Natural killer cell treated with Interleukin-12 subunit alpha and Interleukin-12 subunit beta and Interleukin-15 and Interleukin-18, amount 100 ng/mL, for 72 hours (primary cell): Measurements from ENCODE around the gene NRXN3. TPM values are rescaled to one million over a fixed set of nuclear protein-coding genes. Genes with fewer than 3 reads are reported as not detected.

Experiments used
- ATAC-seq, 2 donors: fragments of 150-1000 bp; cut with Tn5 transposase in 1 of 2; sonication (Bioruptor Pico), chemical (Tn5 transposase) in 1 of 2; 2 replicates each; pipeline ENCODE4 v1.10.0; 2021
- DNase-seq: peaks from one replicate; pipeline ENCODE4 v3.0.0; 2022; ENCODE audit warnings: low spot score
- H3K27ac Mint-ChIP-seq, 2 donors: 1 replicate in 1 of 2; 2 replicates in 1 of 2; pipeline ENCODE4 v1.8.0; 2022; ENCODE audit warnings: mixed read lengths in 2 of 2, mild to moderate bottlenecking in 1 of 2, moderate library complexity in 1 of 2
- H3K27me3 Mint-ChIP-seq, 2 donors: 1 replicate in 1 of 2; 2 replicates in 1 of 2; pipeline ENCODE4 v1.8.0; 2022; ENCODE audit warnings: mixed read lengths in 2 of 2
- H3K36me3 Mint-ChIP-seq: one replicate; pipeline ENCODE4 v1.8.0; 2022; ENCODE audit warnings: mixed read lengths
- H3K4me1 Mint-ChIP-seq, 2 donors: 1 replicate in 1 of 2; 2 replicates in 1 of 2; pipeline ENCODE4 v1.8.0; 2022; ENCODE audit warnings: low read depth in 2 of 2, mixed read lengths in 2 of 2, mild to moderate bottlenecking in 1 of 2
- H3K4me3 Mint-ChIP-seq: one replicate; pipeline ENCODE4 v1.8.0; 2022; ENCODE audit warnings: mixed read lengths
- H3K9me3 Mint-ChIP-seq: 2 replicates; pipeline ENCODE4 v1.8.0; 2022; ENCODE audit warnings: mixed read lengths
- total RNA-seq, 2 donors: library from RNA; stranded (reverse); gene quantifications; one replicate each; pipeline ENCODE4 v1.2.3, GENCODE V29; 2022

The NRXN3 gene
- total RNA-seq, 2 donors from 2014 or later = not detected

GRCh38 chr14:79265366-79265946 lies 1095.3 kb downstream of the NRXN3 start:
- no peak for ATAC-seq
- DNase-seq = no peak
- no peaks in the 10 kb centered on the region for H3K36me3 Mint-ChIP-seq
- H3K4me3 Mint-ChIP-seq = no peak overlapping the region
- peaks cover 9% of the 10 kb centered on the region for H3K9me3 Mint-ChIP-seq
- no peaks in the 10 kb centered on the region for H3K4me1 Mint-ChIP-seq
- H3K27me3 Mint-ChIP-seq = no peaks in the 10 kb centered on the region
- H3K27ac Mint-ChIP-seq = no peak overlapping the region

- Mint-ChIP-seq H3K36me3 (no peaks in the 10 kb centered on the region), H3K27me3 (no peaks in the 10 kb centered on the region), H3K4me1 (no peaks in the 10 kb centered on the region), H3K27ac (no peak overlapping the region), H3K9me3 (peaks cover 8% of the 10 kb centered on the region), H3K4me3 (no peak overlapping the region)
- ATAC-seq (no peak), DNase-seq (no peak)
These were observed 1100.2 kb downstream of the NRXN3 start for GRCh38 chr14:79270361-79270760.

- H3K27me3 Mint-ChIP-seq = no peaks in the 10 kb centered on the region
- no peak overlapping the region for H3K27ac Mint-ChIP-seq
These were observed 1100.9 kb downstream of the NRXN3 start for GRCh38 chr14:79271122-79271521.

GRCh38 chr14:79274641-79275291 lies 1104.6 kb downstream of the NRXN3 start:
- Mint-ChIP-seq H3K27me3 (peaks cover 4 to 9% of the 10 kb centered on the region in 2 donors), H3K4me1 (no peaks in the 10 kb centered on the region), H3K9me3 (peaks cover 7% of the 10 kb centered on the region), H3K4me3 (no peak overlapping the region), H3K27ac (no peak overlapping the region), H3K36me3 (no peaks in the 10 kb centered on the region)
- DNase-seq = no peak
- no peak for ATAC-seq

More at GRCh38 chr14:79271122-79271521, 1100.9 kb downstream of the NRXN3 start:
- ATAC-seq (no peak), DNase-seq (no peak)
- Mint-ChIP-seq H3K36me3 (no peaks in the 10 kb centered on the region), H3K4me3 (no peak overlapping the region), H3K4me1 (no peaks in the 10 kb centered on the region), H3K9me3 (peaks cover 4% of the 10 kb centered on the region)

GRCh38 chr14:79275292-79275655 lies 1105.1 kb downstream of the NRXN3 start:
- H3K4me3 Mint-ChIP-seq = no peak overlapping the region
- H3K36me3 Mint-ChIP-seq = peaks cover 4% of the 10 kb centered on the region
- peaks cover 7% of the 10 kb centered on the region for H3K9me3 Mint-ChIP-seq
- ATAC-seq (no peak), DNase-seq (no peak)
- no peaks in the 10 kb centered on the region for H3K4me1 Mint-ChIP-seq
- H3K27me3 Mint-ChIP-seq = peaks cover 9 to 13% of the 10 kb centered on the region in 2 donors
- no peak overlapping the region for H3K27ac Mint-ChIP-seq

- no peak overlapping the region for H3K4me3 Mint-ChIP-seq
- no peak overlapping the region for H3K27ac Mint-ChIP-seq
- no peaks in the 10 kb centered on the region for H3K4me1 Mint-ChIP-seq
- H3K36me3 Mint-ChIP-seq = peaks cover 5% of the 10 kb centered on the region
- H3K9me3 Mint-ChIP-seq = peaks cover 7% of the 10 kb centered on the region
- H3K27me3 Mint-ChIP-seq = peaks cover 24 to 33% of the 10 kb centered on the region in 2 donors
- no peak for DNase-seq
- ATAC-seq = peak in 1 of 2 donors; percentile 20
These were observed 1108.2 kb downstream of the NRXN3 start for GRCh38 chr14:79278286-79278797.

GRCh38 chr14:79278798-79279644 lies 1108.8 kb downstream of the NRXN3 start:
- DNase-seq (no peak), ATAC-seq (peak; percentile 60 to 61)
- H3K36me3 Mint-ChIP-seq = peaks cover 5% of the 10 kb centered on the region
- H3K4me1 Mint-ChIP-seq = no peaks in the 10 kb centered on the region
- peaks cover 7% of the 10 kb centered on the region for H3K9me3 Mint-ChIP-seq
- H3K4me3 Mint-ChIP-seq = no peak overlapping the region
- H3K27me3 Mint-ChIP-seq = peaks cover 24 to 35% of the 10 kb centered on the region in 2 donors
- H3K27ac Mint-ChIP-seq = no peak overlapping the region

- DNase-seq (no peak), ATAC-seq (no peak)
- H3K4me3 Mint-ChIP-seq = no peak overlapping the region
- H3K4me1 Mint-ChIP-seq = no peaks in the 10 kb centered on the region
- no peak overlapping the region for H3K27ac Mint-ChIP-seq
- peaks cover 24 to 35% of the 10 kb centered on the region in 2 donors for H3K27me3 Mint-ChIP-seq
- H3K9me3 Mint-ChIP-seq = peaks cover 7% of the 10 kb centered on the region
- H3K36me3 Mint-ChIP-seq = peaks cover 5% of the 10 kb centered on the region
These were observed 1109.7 kb downstream of the NRXN3 start for GRCh38 chr14:79279645-79280597.

GRCh38 chr14:79281244-79282152 lies 1111.3 kb downstream of the NRXN3 start:
- H3K27ac Mint-ChIP-seq = no peak overlapping the region
- peaks cover 5% of the 10 kb centered on the region for H3K36me3 Mint-ChIP-seq
- H3K9me3 Mint-ChIP-seq = peaks cover 7% of the 10 kb centered on the region
- ATAC-seq (no peak), DNase-seq (no peak)
- no peak overlapping the region for H3K4me3 Mint-ChIP-seq
- H3K27me3 Mint-ChIP-seq = peaks cover 24 to 35% of the 10 kb centered on the region in 2 donors
- no peaks in the 10 kb centered on the region for H3K4me1 Mint-ChIP-seq

GRCh38 chr14:79284621-79285020 lies 1114.4 kb downstream of the NRXN3 start:
- ATAC-seq = no peak
- peaks cover 5% of the 10 kb centered on the region for H3K36me3 Mint-ChIP-seq
- DNase-seq = no peak
- H3K27me3 Mint-ChIP-seq = peaks cover 16 to 33% of the 10 kb centered on the region in 2 donors
- no peaks in the 10 kb centered on the region for H3K4me1 Mint-ChIP-seq
- peaks cover 3% of the 10 kb centered on the region for H3K9me3 Mint-ChIP-seq
- H3K27ac Mint-ChIP-seq = no peak overlapping the region
- no peak overlapping the region for H3K4me3 Mint-ChIP-seq

GRCh38 chr14:79285263-79285662 lies 1115.1 kb downstream of the NRXN3 start:
- Mint-ChIP-seq H3K9me3 (peaks cover 9% of the 10 kb centered on the region), H3K27me3 (peaks cover 12 to 26% of the 10 kb centered on the region in 2 donors), H3K4me1 (no peaks in the 10 kb centered on the region), H3K4me3 (no peak overlapping the region), H3K27ac (no peak overlapping the region), H3K36me3 (peaks cover under 1% of the 10 kb centered on the region)
- ATAC-seq (no peak), DNase-seq (no peak)

GRCh38 chr14:79287976-79288375 lies 1117.8 kb downstream of the NRXN3 start:
- Mint-ChIP-seq H3K27me3 (peaks cover 3 to 6% of the 10 kb centered on the region in 2 donors), H3K9me3 (peaks cover 10% of the 10 kb centered on the region), H3K4me3 (no peak overlapping the region), H3K27ac (no peak overlapping the region), H3K36me3 (no peaks in the 10 kb centered on the region), H3K4me1 (no peaks in the 10 kb centered on the region)
- ATAC-seq (no peak), DNase-seq (no peak)
